ENCODE results near the gene YPEL2.

YPEL2 gene

DNA sequence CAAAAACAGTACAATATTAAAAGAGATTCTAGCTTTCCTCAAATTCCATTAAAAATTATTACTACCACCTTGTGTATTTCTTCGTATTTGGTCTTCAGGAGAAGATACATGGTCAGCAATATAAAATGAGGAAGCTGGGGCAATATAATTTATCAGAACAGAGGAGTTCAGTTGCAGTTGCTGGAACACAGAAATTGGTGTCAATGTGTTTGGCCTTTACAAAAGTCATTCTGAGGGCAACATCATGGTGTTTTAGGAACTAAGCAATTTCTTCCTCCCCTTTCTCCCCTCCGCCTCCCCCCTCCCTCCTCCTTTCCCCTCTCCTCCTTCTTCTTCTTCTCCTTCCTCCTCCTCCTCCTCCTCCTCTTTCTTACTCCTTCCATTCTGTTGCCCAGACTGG is 102.1 kb downstream of the YPEL2 start:
- no peak for DNase-seq (ENCODE audit: low spot score)

DNA sequence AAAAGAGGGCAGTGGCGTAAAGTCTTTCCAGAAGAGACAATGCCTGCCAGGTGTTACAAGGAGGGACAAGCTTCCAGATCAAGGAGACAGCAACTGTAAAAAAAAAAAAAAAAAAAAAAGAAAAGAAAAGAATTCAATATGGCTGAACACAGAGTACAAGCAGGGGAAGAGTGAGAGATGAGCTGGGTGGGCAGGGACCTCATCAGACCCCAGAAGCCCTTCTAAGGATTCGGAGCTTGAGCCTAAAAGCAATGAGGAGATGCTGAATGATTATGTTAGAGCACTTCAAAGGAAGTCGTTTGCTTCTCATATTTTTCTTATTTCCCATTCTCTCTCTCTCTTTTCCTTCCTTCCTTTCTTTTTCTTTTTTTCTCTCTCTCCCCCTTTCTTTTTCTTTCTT is 103.0 kb downstream of the YPEL2 start:
- no peak for DNase-seq (ENCODE audit: low spot score)

DNA sequence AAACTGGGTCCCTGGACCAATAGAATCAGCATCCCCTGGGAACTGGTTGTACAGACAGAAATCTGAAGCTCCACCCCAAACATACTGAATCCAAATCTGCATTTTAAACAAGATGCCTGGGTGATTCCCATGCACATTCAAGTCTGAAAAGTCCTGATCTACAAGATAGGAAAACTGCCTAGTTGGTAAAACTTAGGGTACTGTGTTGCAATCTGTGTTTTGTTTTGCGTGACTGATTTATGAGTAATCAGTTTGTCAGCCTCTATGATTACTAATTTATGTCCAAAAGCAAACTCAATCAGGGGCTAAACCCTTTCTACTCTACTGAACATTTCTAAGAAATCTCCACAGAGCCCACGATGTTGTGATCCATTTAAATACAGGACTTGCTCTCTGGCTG is 103.8 kb downstream of the YPEL2 start:
- no peak for DNase-seq (ENCODE audit: low spot score)

DNA sequence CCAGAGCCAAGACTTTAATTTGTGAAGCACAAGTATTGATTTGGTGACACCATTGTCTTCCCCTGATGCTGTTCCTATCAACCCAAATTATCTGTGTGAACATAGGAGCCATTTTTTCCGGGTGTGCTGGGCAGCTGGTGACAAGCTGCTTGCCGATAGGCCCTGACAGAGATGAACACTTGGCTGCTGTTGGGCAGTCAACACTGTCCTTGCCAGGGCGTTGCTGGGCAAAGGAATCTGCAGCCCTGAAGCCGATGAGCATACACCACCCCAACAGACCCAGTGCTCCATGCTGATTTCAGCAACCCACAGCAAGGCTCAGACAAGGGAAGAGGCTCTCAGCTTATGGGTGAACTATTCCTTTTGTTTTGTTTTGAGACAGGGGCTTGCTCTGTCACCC is 105.4 kb downstream of the YPEL2 start:
- no peak for DNase-seq (ENCODE audit: low spot score)

DNA sequence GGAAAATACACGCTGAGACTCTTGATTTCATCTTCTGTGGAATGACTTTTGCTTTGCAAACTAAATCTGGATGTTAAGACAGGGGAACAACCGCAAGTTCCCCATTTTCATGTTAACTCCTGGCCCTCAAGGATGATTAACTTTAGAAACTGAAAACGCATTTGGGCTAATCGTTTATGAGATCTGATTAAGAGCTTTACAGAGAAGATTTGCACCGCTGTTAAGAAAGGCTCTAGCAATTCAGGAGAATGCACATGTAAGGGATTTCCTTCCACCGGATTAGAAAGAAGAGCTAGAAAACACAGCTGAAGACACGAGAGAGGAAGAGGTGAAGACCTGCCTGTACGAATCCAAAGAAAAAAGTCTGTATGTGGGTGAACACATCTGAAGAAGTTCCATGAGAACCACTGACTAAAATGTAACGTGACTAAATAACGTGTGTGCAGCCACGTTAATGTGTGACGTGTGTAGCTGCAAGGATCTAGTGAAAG is 106.4 kb downstream of the YPEL2 start:
- no peak for DNase-seq (ENCODE audit: low spot score)

DNA sequence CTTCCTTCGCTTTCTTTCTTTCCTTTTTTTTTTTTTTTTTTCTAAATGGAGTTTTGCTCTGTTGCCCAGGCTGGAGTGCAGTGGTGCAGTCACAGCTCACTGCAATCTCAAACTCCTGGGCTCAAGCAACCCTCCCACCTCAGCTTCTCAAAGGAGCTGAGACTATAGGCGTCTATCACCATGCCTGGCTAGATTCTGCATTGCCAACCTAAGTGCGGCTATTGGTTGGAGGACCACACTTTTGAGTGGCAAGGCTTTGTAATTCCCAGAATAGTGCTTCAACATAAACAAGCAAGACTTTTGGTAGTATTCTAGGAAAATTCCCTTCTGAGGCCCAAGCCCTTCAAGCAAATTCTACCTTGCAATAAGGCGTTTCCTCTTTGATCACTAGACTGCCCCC is 107.8 kb downstream of the YPEL2 start:
- DNase-seq (ENCODE audit: low spot score) = no peak

DNA sequence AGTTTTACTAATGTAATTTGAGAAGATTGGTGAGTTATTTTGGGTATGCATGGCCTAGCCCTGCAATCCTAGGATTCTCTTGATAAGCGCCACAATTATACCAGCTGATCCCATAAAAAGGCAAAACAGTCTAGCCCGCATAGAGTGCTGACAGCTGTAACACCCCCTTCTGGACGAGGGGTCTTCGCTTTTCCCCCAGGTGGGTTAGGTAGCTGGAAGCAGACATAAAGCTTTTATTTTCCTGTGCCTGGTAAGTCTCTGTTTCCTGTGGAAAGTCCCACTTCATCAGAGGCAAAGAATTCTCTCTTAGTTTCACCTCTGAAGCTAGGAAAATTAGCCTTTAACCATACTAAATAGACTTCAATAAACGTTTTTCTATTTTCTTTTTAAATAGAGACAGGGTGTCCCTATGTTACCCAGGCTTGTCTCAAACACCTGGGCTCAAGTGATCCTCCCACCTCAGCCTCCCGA is 108.3 kb downstream of the YPEL2 start:
- no peak for DNase-seq (ENCODE audit: low spot score)

DNA sequence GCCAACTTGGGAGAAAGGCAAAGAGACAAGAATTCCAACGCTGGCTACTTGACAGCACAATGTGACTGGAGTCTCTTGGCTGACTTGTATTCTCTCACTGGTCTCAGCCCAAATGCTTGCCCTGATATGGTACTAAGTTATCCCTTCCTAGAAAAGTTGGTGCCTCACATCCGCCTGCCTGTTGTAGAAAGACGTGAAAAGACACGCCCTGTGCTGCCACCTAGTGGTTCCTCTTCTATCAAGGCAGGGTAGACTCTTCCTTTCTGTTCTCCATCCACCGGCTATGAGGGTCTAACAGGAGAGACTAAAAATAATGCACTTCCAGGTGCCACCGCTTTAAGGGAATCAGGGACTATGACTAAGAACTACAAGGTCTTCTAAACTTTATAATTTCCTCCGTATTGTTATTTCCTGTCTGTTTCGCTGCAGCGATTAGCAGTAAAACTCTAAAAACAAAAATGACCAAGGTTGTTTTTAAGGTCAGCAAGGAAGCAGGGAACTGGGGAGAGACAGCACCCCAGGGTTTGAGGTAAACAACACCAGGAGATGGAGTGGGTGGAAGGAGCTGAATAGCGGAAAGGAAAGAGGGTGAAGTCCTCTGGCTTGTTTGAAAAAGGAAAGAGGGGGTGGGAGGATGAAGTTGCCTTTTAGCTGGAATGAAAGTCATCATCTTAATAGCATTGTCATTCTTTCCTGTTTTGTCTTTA is 109.5 kb downstream of the YPEL2 start:
- DNase-seq (ENCODE audit: low spot score) = peak; percentile 88

DNA sequence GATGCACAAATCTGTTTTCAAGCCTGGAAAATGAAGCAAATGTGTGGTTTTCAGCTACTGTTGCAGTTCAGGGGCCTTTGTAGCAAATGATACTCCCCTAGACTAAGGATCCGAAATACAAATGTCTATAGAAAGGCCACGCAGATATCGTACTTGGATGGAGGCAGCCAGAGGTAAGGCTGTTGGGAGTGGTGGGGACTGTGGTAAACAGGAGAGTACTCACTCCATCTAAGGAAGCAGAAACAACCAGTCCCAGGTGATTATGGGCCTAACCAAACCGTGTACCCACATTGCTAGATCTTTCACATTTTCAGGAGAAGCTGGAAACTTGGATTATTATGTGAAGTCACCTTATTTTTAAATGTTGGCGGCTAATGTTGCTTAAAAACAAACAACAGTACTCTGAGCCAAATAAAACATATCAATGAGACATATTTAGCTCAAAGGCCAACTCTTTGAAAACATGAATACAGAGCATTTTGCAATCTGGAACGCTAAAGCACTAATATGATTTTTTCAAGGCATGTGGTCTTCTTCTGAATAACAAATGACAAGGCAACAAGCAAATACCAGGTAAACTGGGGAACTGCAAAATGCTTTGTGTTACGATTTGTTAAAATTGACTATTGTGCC is 110.1 kb downstream of the YPEL2 start:
- no peak for DNase-seq (ENCODE audit: low spot score)

DNA sequence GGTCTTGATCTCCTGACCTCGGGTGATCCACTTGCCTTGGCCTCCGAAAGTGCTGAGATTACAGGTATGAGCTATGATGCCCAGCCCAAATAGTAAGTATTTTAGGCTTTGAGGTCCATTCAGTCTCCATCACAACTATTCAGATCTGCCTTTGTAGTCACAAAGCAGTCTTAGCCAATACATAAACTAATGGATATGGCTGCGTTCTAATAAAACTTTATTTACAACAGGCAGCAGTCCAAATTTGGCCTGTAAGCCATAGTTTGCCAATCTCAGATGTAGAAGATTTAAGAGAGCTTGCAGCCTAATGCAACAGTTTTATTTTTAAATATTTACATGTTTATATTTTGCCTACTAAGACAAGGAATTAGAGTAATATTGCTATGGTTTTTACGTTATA is 111.7 kb downstream of the YPEL2 start:
- no peak for DNase-seq (ENCODE audit: low spot score)

All from iPS-NIHi11 (cell line).